Measurements from ENCODE around the gene FOLR2.

Gene FOLR2

DNA sequence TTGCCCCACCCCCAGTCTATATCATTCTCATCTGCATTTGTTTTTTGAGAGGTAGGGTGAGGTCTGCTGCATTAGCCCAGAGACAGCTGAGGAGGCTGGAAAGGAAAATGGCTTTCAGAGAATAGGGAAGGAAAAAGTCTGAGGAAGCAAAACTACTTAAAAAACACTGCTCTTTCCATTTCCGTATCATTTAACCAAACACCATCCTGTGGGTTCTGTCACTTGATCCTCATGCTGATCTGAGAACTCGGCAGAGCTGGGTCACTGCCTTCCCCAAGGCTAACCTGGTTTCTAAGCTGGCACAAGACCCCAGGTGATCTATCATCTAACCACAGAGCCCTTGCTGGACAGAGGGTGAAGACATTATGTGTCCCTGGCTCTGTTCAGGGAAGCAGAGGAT lies 1.2 kb downstream of the FOLR2 start:
- in situ Hi-C loops (cut with HindIII; ENCODE audit: low sequenced_read_pairs) = no loop called here
- TF ChIP-seq, protein P1, sequence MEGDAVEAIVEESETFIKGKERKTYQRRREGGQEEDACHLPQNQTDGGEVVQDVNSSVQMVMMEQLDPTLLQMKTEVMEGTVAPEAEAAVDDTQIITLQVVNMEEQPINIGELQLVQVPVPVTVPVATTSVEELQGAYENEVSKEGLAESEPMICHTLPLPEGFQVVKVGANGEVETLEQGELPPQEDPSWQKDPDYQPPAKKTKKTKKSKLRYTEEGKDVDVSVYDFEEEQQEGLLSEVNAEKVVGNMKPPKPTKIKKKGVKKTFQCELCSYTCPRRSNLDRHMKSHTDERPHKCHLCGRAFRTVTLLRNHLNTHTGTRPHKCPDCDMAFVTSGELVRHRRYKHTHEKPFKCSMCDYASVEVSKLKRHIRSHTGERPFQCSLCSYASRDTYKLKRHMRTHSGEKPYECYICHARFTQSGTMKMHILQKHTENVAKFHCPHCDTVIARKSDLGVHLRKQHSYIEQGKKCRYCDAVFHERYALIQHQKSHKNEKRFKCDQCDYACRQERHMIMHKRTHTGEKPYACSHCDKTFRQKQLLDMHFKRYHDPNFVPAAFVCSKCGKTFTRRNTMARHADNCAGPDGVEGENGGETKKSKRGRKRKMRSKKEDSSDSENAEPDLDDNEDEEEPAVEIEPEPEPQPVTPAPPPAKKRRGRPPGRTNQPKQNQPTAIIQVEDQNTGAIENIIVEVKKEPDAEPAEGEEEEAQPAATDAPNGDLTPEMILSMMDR (IDR thresholded peaks at IDR 0.05; ENCODE audit: low read depth, low read length) = no peak
- DNase-seq (ENCODE audit: low read depth, low spot score) = no peak
- no peak overlapping the region for H3K4me3 ChIP-seq (ENCODE audit: low read depth, low read length)

DNA sequence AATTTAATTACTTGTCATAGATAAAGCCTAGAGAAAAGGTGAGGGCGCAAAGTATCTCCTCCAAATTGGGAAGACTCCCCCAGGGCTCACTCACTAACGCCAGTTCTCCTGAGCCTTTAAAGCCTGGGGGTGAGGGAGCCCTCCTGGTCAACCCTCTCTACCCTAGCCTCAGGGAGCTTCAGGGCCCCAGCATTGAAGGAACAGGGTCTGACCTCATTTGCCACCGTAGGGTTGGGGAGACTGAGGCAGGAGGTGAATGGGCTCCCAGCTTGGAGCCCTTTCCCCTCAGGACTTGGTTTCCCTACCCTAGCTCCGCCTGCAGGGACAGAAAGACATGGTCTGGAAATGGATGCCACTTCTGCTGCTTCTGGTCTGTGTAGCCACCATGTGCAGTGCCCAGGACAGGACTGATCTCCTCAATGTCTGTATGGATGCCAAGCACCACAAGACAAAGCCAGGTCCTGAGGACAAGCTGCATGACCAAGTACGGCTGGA lies 1.7 kb downstream of the FOLR2 start:
- no peak for DNase-seq (ENCODE audit: low read depth, low spot score)
- in situ Hi-C loops (cut with HindIII; ENCODE audit: low sequenced_read_pairs) = no loop called here
- TF ChIP-seq, protein P1 (IDR thresholded peaks at IDR 0.05; ENCODE audit: low read depth, low read length) = no peak
- H3K4me3 ChIP-seq (ENCODE audit: low read depth, low read length) = no peak overlapping the region

DNA sequence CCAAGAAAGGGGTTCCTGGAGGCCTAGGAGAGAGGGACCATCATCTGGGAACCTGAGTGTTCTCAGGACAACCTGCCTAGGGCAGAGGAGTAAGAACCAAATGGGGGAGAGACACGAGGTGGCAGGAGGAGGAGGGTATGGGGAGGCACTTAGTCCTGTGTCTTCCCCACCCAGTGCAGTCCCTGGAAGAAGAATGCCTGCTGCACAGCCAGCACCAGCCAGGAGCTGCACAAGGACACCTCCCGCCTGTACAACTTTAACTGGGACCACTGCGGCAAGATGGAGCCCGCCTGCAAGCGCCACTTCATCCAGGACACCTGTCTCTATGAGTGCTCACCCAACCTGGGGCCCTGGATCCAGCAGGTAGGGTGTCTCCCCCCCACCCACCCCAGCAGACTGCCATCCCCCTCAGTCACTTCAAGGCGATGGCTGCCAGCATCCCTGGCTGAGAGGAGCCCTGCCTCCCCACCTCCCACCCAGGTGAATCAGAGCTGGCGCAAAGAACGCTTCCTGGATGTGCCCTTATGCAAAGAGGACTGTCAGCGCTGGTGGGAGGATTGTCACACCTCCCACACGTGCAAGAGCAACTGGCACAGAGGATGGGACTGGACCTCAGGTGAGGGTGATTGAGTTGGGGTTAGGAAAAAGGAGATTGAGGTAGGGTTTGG lies 4.2 kb downstream of the FOLR2 start:
- H3K4me3 ChIP-seq (ENCODE audit: low read depth, low read length) = no peak overlapping the region
- TF ChIP-seq, protein P1 (IDR thresholded peaks at IDR 0.05; ENCODE audit: low read depth, low read length) = no peak
- in situ Hi-C loops (cut with HindIII; ENCODE audit: low sequenced_read_pairs) = no loop called here
- DNase-seq (ENCODE audit: low read depth, low spot score) = no peak

DNA sequence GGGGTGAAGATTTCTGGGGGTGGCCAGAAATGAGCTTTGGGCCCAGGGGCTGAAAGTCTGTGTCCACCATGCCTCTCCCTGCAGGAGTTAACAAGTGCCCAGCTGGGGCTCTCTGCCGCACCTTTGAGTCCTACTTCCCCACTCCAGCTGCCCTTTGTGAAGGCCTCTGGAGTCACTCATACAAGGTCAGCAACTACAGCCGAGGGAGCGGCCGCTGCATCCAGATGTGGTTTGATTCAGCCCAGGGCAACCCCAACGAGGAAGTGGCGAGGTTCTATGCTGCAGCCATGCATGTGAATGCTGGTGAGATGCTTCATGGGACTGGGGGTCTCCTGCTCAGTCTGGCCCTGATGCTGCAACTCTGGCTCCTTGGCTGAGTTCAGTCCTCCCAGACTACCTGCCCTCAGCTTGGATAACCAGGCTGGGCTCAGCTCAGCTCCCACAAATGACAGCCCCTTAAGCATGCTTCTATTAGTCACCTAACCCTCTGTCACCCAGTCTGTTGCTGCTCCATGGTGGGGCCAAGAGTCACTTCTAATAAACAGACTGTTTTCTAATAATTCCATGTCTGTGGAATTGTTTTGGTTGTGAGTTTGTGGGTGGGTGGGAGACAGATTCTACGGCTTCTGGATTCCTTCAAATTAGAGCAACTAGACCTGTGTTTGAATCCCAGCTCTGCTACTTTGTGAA lies 4.9 kb downstream of the FOLR2 start:
- no peak for DNase-seq (ENCODE audit: low read depth, low spot score)
- TF ChIP-seq, protein P1 (IDR thresholded peaks at IDR 0.05; ENCODE audit: low read depth, low read length) = no peak
- in situ Hi-C loops (cut with HindIII; ENCODE audit: low sequenced_read_pairs) = no loop called here
- H3K4me3 ChIP-seq (ENCODE audit: low read depth, low read length) = no peak overlapping the region

DNA sequence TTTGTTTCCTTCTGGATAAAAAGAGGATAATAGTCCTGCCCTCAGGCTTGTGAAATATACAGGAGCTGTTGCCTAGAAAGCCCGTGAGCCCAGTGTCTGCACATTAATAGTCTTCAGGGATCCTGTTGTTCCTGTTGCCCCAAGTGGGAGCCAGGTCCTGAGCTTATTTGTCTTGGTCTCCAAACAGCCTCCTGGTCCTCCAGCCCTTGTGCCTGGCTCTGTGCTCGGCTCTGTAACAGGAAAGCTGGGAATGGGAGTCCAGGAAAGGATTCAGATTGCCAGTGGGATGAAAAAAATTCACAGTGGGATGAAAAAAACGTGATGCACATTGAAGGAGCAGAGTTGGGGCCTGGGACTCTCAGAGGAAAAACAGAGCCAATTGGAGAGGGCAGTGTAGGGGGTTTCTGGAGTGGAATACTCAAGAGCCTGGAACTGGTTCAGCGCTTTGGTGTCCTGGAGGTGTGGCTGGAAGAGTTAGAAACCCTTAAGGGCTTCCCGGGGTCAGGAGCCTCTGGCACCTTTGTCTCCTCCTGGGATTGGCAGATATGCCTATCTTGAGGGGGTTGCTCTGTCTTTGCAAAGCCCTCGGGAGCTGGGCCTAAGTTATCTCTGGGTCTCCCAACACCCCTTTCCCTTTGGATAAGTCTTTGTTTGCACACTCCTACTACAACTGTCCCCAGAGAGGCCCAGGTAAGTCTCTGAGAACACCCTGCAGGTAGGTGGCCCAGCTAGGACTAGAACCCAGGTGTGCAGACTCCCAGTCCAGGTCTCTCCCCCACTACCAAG lies 5.7 kb downstream of the FOLR2 start:
- DNase-seq (ENCODE audit: low read depth, low spot score) = no peak
- H3K4me3 ChIP-seq (ENCODE audit: low read depth, low read length) = peak overlapping the region; percentile 73
- TF ChIP-seq, protein P1 (IDR thresholded peaks at IDR 0.05; ENCODE audit: low read depth, low read length) = no peak
- in situ Hi-C loops (cut with HindIII; ENCODE audit: low sequenced_read_pairs) = no loop called here

DNA sequence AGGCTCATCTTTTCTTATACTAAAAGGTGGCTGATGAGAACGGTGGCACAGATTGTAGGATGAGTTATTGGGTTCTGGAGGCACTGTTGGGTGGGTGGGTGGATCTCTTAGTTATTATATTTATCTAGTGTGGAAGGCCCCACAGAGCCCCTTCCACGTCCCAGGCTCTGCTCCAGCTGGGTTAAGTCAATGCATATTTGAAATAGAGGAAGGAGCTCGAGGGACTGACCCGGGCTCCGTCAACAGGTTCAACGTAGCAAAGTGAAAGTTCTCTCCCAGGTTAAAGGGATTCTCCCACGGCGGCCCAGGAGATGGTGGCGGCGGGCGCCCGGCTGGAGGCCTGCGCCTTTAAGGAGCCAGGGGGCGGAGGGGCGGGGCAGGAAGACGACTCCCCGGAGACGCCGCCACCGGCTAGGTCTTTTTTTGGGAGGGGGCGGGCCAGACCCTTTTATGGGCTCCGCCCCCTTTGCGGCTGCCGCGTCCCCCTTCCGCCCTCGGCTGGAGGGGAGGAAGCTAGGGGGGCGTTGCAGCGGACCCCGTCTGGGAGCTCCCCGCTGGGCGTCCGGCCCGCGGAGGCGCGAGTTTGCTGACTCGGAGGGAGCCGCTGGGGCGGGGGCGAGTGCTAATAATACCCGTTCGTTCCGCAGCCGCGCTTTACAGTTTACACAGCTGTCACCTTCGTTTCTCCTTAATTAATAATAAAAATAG lies 6.5 kb downstream of the FOLR2 start:
- DNase-seq (ENCODE audit: low read depth, low spot score) = peak; percentile 97
- TF ChIP-seq, protein P1 (IDR thresholded peaks at IDR 0.05; ENCODE audit: low read depth, low read length) = peak; percentile 28
- in situ Hi-C loops (cut with HindIII; ENCODE audit: low sequenced_read_pairs) = no loop called here
- peak overlapping the region; percentile 73 for H3K4me3 ChIP-seq (ENCODE audit: low read depth, low read length)

Measured in astrocyte of the spinal cord (primary cell).